ENCODE measurements around the gene MYOF. TPM values are rescaled to one million over a fixed set of nuclear protein-coding genes. Genes with fewer than 3 reads are reported as not detected.
"Not testable (repeated sequence)": the region's sequence is repeated elsewhere in the genome, so short reads cannot be mapped to it uniquely, and the experiment has no call there.

Gene MYOF
- total RNA-seq, 4 donors from 2014 or later, result 61.1 to 123 (median 99.6) TPM

- H3K9me3 ChIP-seq, result no peaks in the 10 kb centered on the region
- 57 to 60% methylated on average over 5 of the region's 5 CpGs for WGBS, 2 donors
- H3K27me3 ChIP-seq, result no peaks in the 10 kb centered on the region
- intact Hi-C loops (cut with DNase I), result no loop called here
- TF ChIP-seq POLR2A (IDR thresholded peaks at IDR 0.05) (no peak), CTCF (IDR thresholded peaks at IDR 0.05) (no peak)
- H3K4me3 ChIP-seq, result no peak overlapping the region
- peak overlapping the region in 2 of 4 donors; percentile 66 to 76 for H3K27ac ChIP-seq
- H3K36me3 ChIP-seq, result peaks cover 0 to 63% (median 0%) of the 10 kb centered on the region in 3 donors
- DNase-seq, result no peak
- H3K4me1 ChIP-seq, result peaks cover 8 to 65% (median 16%) of the 10 kb centered on the region in 3 donors
Measured at GRCh38 chr10:93420091-93420490, 62.0 kb downstream of the MYOF start.

- H3K27me3 ChIP-seq; DNase-seq; H3K27ac ChIP-seq; intact Hi-C loops (cut with DNase I); H3K9me3 ChIP-seq; H3K4me3 ChIP-seq: not testable (repeated sequence)
- peaks cover 8 to 59% (median 16%) of the 10 kb centered on the region in 3 donors for H3K4me1 ChIP-seq
- peaks cover 0 to 54% (median 0%) of the 10 kb centered on the region in 3 donors for H3K36me3 ChIP-seq
- 69 to 73% methylated on average over 8 of the region's 8 CpGs for WGBS, 2 donors
Measured at GRCh38 chr10:93419016-93419415, 63.1 kb downstream of the MYOF start.

- H3K27me3 ChIP-seq, result no peaks in the 10 kb centered on the region
- no peak for DNase-seq
- no peak for TF ChIP-seq CTCF (IDR thresholded peaks at IDR 0.05)
- TF ChIP-seq POLR2A (IDR thresholded peaks at IDR 0.05), result no peak
- H3K9me3 ChIP-seq, result no peaks in the 10 kb centered on the region
- H3K27ac ChIP-seq, result no peak overlapping the region
- WGBS, 2 donors, result 66 to 67% methylated on average over 3 of the region's 3 CpGs
- peaks cover 0 to 49% (median 0%) of the 10 kb centered on the region in 3 donors for H3K36me3 ChIP-seq
- intact Hi-C loops (cut with DNase I), result no loop called here
- H3K4me1 ChIP-seq, result peaks cover 17 to 64% (median 27%) of the 10 kb centered on the region in 3 donors
- H3K4me3 ChIP-seq, result no peak overlapping the region
Measured at GRCh38 chr10:93417921-93418320, 64.2 kb downstream of the MYOF start.

GRCh38 chr10:93417266-93417665 is 64.9 kb downstream of the MYOF start:
- intact Hi-C loops (cut with DNase I), result no loop called here
- TF ChIP-seq POLR2A (IDR thresholded peaks at IDR 0.05) (no peak), CTCF (IDR thresholded peaks at IDR 0.05) (no peak)
- WGBS, 2 donors, result 58 to 76% methylated on average over 3 of the region's 3 CpGs

GRCh38 chr10:93416824-93417223 is 65.3 kb downstream of the MYOF start:
- Histone ChIP-seq H3K27ac (no peak overlapping the region), H3K9me3 (no peaks in the 10 kb centered on the region), H3K4me3 (no peak overlapping the region), H3K4me1 (peaks cover 21 to 64% (median 26%) of the 10 kb centered on the region in 3 donors), H3K27me3 (no peaks in the 10 kb centered on the region), H3K36me3 (peaks cover 0 to 51% (median 0%) of the 10 kb centered on the region in 3 donors)
- TF ChIP-seq CTCF (IDR thresholded peaks at IDR 0.05), result no peak
- no peak for TF ChIP-seq POLR2A (IDR thresholded peaks at IDR 0.05)
- DNase-seq, result no peak
- intact Hi-C loops (cut with DNase I), result no loop called here
- 94 to 100% methylated on average over 1 to 4 of the region's 4 CpGs for WGBS, 2 donors

More at GRCh38 chr10:93417266-93417665, 64.9 kb downstream of the MYOF start:
- H3K9me3 ChIP-seq, result no peaks in the 10 kb centered on the region
- no peak overlapping the region for H3K4me3 ChIP-seq
- peaks cover 22 to 64% (median 30%) of the 10 kb centered on the region in 3 donors for H3K4me1 ChIP-seq
- no peaks in the 10 kb centered on the region for H3K27me3 ChIP-seq
- H3K27ac ChIP-seq, result no peak overlapping the region
- no peak for DNase-seq
- H3K36me3 ChIP-seq, result peaks cover 0 to 49% (median 0%) of the 10 kb centered on the region in 3 donors

- DNase-seq, result no peak
- Histone ChIP-seq H3K4me3 (no peak overlapping the region), H3K4me1 (peaks cover 14 to 52% (median 17%) of the 10 kb centered on the region in 3 donors), H3K27me3 (no peaks in the 10 kb centered on the region), H3K27ac (no peak overlapping the region), H3K9me3 (no peaks in the 10 kb centered on the region), H3K36me3 (peaks cover 0 to 53% (median 0%) of the 10 kb centered on the region in 3 donors)
- intact Hi-C loops (cut with DNase I), result no loop called here
- WGBS, 2 donors, result 71 to 80% methylated on average over 6 of the region's 6 CpGs
- no peak for TF ChIP-seq CTCF (IDR thresholded peaks at IDR 0.05)
- no peak for TF ChIP-seq POLR2A (IDR thresholded peaks at IDR 0.05)
Measured at GRCh38 chr10:93415693-93416092, 66.4 kb downstream of the MYOF start.
